ENCODE data around the gene ELF2. TPM values are rescaled to one million over a fixed set of nuclear protein-coding genes. Genes with fewer than 3 reads are reported as not detected.
"Not testable (repeated sequence)": the region's sequence is repeated elsewhere in the genome, so short reads cannot be mapped to it uniquely, and the experiment has no call there.

The ELF2 gene
- total RNA-seq, 5 donors from 2014 or later (not counting 1 experiment from before 2014, with no cell fraction given): 52.8 to 78.1 (median 54.0) TPM

DNA sequence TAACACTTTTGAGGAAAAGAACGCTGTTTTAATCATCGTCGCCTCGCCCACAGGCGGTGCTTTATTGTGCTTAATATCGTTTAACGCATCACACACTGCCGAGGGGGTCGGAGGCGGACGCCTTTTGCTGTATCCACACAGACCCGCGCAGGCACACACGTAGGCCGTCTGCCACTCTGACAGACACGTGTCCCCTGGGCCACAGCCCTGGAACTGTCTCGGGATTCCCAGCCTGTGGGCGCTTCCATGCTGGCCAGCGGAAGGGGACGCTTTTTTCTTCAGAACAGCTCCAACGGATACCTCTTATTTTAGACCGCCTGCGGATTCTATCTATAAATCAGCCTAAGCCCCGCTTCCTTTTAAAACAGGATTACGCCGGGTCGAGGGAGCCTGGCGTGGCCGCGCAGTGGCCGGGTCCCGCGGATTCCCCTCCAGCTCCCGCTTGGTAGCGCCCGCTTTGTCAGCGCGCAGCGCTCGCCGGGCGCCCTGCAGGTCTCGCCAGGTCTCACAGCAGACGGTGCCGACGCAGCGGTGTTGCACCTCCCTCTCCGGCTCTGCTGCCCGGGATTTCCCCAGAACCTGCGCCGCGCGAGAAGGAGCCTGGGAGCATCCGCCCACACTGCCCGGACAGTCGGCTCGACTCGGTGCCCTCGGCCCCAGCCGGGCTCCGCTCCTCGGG is 161.6 kb downstream of the ELF2 start, which contains the start of gene NOCT:
Gene NOCT, plus strand, starts transcription at position 513 of the 679 bp plus-strand sequence. CDS start 201 bp downstream, outside the sequence.
- POLR2A ChIA-PET: interaction anchor here (0.6 to 1.3 kb wide), 10 partner anchors 15 to 593 kb away, joined by 3 to 15 read pairs (median 4); partner anchors contain the start of gene ELF2 (in 1 of the 2)
- no peaks in the 10 kb centered on the region for H3K36me3 Mint-ChIP-seq
- CTCF ChIA-PET: interaction anchor here (0.5 to 3.5 kb wide), 7 partner anchors 15 to 286 kb away, joined by 3 to 30 read pairs (median 3); partner anchors contain the start of gene NAA15 (in 1 of the 2)
- H3K4me1 ChIP-seq (ENCODE audit: control insufficient read depth in 1 of 2, extremely low read depth in 1 of 2, insufficient read depth in 2 of 2, low read length in 2 of 2): peaks cover 10 to 16% of the 10 kb centered on the region in 2 experiments
- H3K9me3 ChIP-seq: no peaks in the 10 kb centered on the region
- peak within 1 kb of the TSS; percentile 92 to 96 for H3K27ac Mint-ChIP-seq
- no peaks in the 10 kb centered on the region for H3K36me3 ChIP-seq (ENCODE audit: control insufficient read depth in 2 of 2, extremely low read depth in 1 of 2, insufficient read depth in 1 of 2, low read length in 1 of 2)
- H3K4me1 Mint-ChIP-seq: peaks cover 19 to 26% (median 23%) of the 10 kb centered on the region in 3 donors
- H3K9me3 Mint-ChIP-seq: no peaks in the 10 kb centered on the region
- H3K4me3 ChIP-seq (ENCODE audit: control insufficient read depth in 1 of 2, extremely low read depth in 1 of 2, low read length in 1 of 2): peak within 1 kb of the TSS; percentile 68 to 71
- peak; percentile 91 to 97 (median 96) for ATAC-seq (replicated peaks in 1 of 4)
- DNase-seq: peak; percentile 72 to 96 (median 89)
- under 1% methylated on average over 62 of the region's 62 CpGs for WGBS (ENCODE audit: insufficient coverage)
- H3K27me3 ChIP-seq (replicated peaks in 1 of 2; ENCODE audit: control insufficient read depth in 2 of 2, extremely low read depth in 1 of 2, insufficient read depth in 2 of 2, low read length in 1 of 2): no peaks in the 10 kb centered on the region
- peak within 1 kb of the TSS; percentile 82 to 94 (median 86) for H3K4me3 Mint-ChIP-seq
- no peaks in the 10 kb centered on the region for H3K27me3 Mint-ChIP-seq
- H3K27ac ChIP-seq (ENCODE audit: low read length): peak within 1 kb of the TSS; percentile 89

DNA sequence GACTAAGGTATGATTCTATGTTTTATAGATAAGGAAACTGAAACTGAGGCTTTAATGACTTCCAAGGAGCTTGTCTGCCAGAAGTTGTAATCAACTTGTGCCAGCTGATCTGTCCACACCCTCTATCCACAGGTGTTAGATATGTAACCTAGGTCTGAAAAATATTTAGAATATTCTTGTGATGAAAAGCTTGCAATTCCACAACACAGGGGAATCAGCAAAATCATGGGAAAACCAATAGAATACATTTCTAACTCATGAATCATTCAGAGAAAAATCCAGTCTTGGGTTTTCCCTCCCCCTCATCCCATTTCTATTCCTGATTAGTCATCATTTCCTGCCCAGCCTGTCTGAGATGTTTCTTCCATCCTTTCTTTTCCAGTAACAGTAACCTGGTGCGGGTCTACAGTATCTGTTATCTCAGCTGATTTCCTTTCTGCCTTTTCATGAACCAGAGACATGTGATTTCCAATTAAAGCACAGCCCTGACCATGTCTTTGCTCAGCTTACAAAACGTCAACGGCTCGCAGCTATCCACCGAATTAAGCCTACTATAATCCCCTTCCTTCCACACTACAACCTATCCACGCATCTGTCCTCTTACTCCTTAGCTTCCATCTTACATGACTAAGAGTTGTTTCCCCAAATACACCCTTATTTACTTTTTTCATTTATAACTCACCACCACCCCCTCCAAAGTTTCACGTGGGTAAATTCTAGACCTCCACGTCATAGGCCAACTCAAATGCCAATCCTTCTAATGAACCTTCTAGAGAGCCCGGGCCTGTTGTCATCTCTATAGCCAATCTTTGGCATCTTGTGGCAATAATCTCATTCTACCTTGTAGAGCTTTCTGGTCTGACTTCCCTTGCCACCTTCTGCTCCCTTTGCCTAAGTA is 162.4 kb downstream of the ELF2 start:
- H3K4me3 Mint-ChIP-seq: peak overlapping the region; percentile 82 to 94 (median 86)
- ATAC-seq (replicated peaks in 1 of 4) (no peak), DNase-seq (peak in 1 of 35 experiments; percentile 21)
- Histone ChIP-seq H3K4me3 (ENCODE audit: control insufficient read depth in 1 of 2, extremely low read depth in 1 of 2, low read length in 1 of 2) (peak overlapping the region; percentile 68 to 71), H3K27ac (ENCODE audit: low read length) (peak overlapping the region; percentile 89), H3K36me3 (ENCODE audit: control insufficient read depth in 2 of 2, extremely low read depth in 1 of 2, insufficient read depth in 1 of 2, low read length in 1 of 2) (no peaks in the 10 kb centered on the region), H3K9me3 (no peaks in the 10 kb centered on the region), H3K27me3 (replicated peaks in 1 of 2; ENCODE audit: control insufficient read depth in 2 of 2, extremely low read depth in 1 of 2, insufficient read depth in 2 of 2, low read length in 1 of 2) (no peaks in the 10 kb centered on the region), H3K4me1 (ENCODE audit: control insufficient read depth in 1 of 2, extremely low read depth in 1 of 2, insufficient read depth in 2 of 2, low read length in 2 of 2) (peaks cover 10 to 16% of the 10 kb centered on the region in 2 experiments)
- peaks cover 19 to 26% (median 23%) of the 10 kb centered on the region in 3 donors for H3K4me1 Mint-ChIP-seq
- no peaks in the 10 kb centered on the region for H3K27me3 Mint-ChIP-seq
- peak overlapping the region; percentile 92 to 96 for H3K27ac Mint-ChIP-seq
- WGBS (ENCODE audit: insufficient coverage): 48% methylated on average over 9 of the region's 9 CpGs
- H3K36me3 Mint-ChIP-seq: no peaks in the 10 kb centered on the region
- CTCF ChIA-PET: interaction anchor here (0.5 to 3.5 kb wide), 7 partner anchors 16 to 287 kb away, joined by 3 to 30 read pairs (median 4); partner anchors contain the start of gene NAA15 (in 1 of the 2)
- POLR2A ChIA-PET: interaction anchor here (0.5 to 1.4 kb wide), 13 partner anchors 16 to 593 kb away, joined by 3 to 15 read pairs (median 4); partner anchors contain the start of gene ELF2 (in 1 of the 2)
- H3K9me3 Mint-ChIP-seq: no peaks in the 10 kb centered on the region

DNA sequence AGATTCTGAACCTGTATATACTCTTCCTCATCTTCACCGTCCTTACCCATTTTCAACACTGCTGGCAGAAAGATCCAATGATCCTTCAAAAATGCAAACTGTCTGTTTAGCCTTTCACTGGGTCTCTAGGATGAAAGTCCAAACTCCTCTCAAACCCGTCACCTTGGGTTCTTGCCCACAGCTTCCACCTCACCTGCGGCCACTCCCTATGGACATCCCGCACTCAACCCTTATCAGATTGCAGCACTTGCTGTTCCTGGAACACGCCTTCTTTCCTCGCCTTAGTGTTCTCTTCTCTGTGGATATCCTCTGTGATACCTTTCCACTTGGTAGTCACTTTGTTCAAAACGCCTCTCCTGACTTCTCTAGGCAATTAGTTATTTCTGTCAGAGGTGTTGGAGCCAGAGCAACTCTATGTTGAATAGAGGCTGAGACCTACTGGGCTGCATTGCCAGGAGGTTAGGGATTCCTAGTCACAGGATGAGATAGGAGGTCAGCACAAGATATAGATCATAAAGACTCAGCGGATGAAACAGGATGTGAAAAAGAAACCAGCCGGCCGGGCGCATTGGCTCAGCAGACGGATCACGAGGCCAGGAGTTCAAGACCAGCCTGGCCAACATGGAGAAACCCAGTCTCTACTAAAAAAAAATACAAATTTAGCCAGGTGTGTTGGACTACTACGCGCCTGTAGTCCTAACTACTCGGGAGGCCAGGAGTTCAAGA is 165.6 kb downstream of the ELF2 start:
- Histone ChIP-seq H3K4me3 (ENCODE audit: control insufficient read depth in 1 of 2, extremely low read depth in 1 of 2, low read length in 1 of 2) (no peak overlapping the region), H3K27ac (ENCODE audit: low read length) (no peak overlapping the region), H3K27me3 (replicated peaks in 1 of 2; ENCODE audit: control insufficient read depth in 2 of 2, extremely low read depth in 1 of 2, insufficient read depth in 2 of 2, low read length in 1 of 2) (no peaks in the 10 kb centered on the region), H3K36me3 (ENCODE audit: control insufficient read depth in 2 of 2, extremely low read depth in 1 of 2, insufficient read depth in 1 of 2, low read length in 1 of 2) (no peaks in the 10 kb centered on the region), H3K4me1 (ENCODE audit: control insufficient read depth in 1 of 2, extremely low read depth in 1 of 2, insufficient read depth in 2 of 2, low read length in 2 of 2) (peaks cover 5 to 12% of the 10 kb centered on the region in 2 experiments), H3K9me3 (no peaks in the 10 kb centered on the region)
- no peak for ATAC-seq (replicated peaks in 1 of 4)
- Mint-ChIP-seq H3K36me3 (no peaks in the 10 kb centered on the region), H3K27ac (no peak overlapping the region), H3K4me3 (no peak overlapping the region), H3K4me1 (peaks cover 11 to 15% (median 13%) of the 10 kb centered on the region in 3 donors), H3K27me3 (no peaks in the 10 kb centered on the region), H3K9me3 (peaks cover 0 to 2% (median 0%) of the 10 kb centered on the region in 3 donors)
- CTCF ChIA-PET: no interaction called here
- POLR2A ChIA-PET: no interaction called here
- DNase-seq: no peak
- 77% methylated on average over 8 of the region's 16 CpGs for WGBS (ENCODE audit: insufficient coverage)

DNA sequence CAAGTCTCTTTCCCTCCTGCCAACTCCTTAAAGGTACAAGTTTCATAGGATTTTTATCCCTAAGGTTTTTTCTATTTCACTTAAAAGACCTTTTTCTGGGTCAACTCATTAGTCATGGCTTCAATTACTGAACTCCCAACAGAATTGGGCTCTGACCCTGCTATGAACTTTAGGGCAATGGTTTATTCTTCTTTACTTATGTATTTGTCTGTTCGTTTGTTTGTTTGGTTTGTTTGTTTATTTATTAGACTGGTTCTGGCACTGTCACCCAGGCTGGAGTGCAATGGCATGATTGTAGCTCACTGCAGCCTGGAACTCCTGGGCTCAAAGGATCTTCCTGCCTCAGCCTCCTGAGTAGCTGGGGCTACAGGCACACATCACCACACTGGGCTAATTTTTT is 167.3 kb downstream of the ELF2 start:
- Mint-ChIP-seq H3K36me3 (no peaks in the 10 kb centered on the region), H3K9me3 (peaks cover 0 to 2% (median 0%) of the 10 kb centered on the region in 3 donors), H3K27me3 (no peaks in the 10 kb centered on the region), H3K4me1 (peaks cover 4 to 5% (median 4%) of the 10 kb centered on the region in 3 donors), H3K4me3 (no peak overlapping the region), H3K27ac (no peak overlapping the region)
- H3K27me3 ChIP-seq (replicated peaks in 1 of 2; ENCODE audit: control insufficient read depth in 2 of 2, extremely low read depth in 1 of 2, insufficient read depth in 2 of 2, low read length in 1 of 2): no peaks in the 10 kb centered on the region
- no peak overlapping the region for H3K27ac ChIP-seq (ENCODE audit: low read length)
- no peaks in the 10 kb centered on the region for H3K36me3 ChIP-seq (ENCODE audit: control insufficient read depth in 2 of 2, extremely low read depth in 1 of 2, insufficient read depth in 1 of 2, low read length in 1 of 2)
- ChIA-PET POLR2A (no interaction called here), CTCF (no interaction called here)
- no peak overlapping the region for H3K4me3 ChIP-seq (ENCODE audit: control insufficient read depth in 1 of 2, extremely low read depth in 1 of 2, low read length in 1 of 2)
- H3K9me3 ChIP-seq: no peaks in the 10 kb centered on the region
- WGBS (ENCODE audit: insufficient coverage): no CpG with 5 or more reads among the region's 1 CpG
- ATAC-seq (replicated peaks in 1 of 4) (no peak), DNase-seq (no peak)
- peaks cover 0 to 2% of the 10 kb centered on the region in 2 experiments for H3K4me1 ChIP-seq (ENCODE audit: control insufficient read depth in 1 of 2, extremely low read depth in 1 of 2, insufficient read depth in 2 of 2, low read length in 2 of 2)

DNA sequence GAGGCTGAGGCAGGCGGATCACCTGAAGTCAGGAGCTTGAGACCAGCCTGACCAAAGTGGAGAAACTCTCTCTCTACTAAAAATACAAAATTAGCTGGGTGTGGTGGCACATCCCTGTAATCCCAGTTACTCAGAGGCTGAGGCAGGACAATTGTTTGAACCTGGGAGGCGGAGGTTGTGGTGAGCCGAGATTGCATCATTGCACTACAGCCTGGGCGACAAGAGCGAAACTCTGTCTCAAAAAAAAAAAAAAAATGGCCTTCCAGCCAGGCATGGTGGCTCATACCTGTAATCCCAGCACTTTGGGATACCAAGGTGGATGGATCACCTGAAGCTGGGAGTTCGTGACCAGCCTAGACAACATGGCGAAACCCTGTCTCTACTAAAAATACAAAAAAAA is 168.7 kb downstream of the ELF2 start:
- H3K9me3 ChIP-seq: not testable (repeated sequence)
- CTCF ChIA-PET: interaction anchor here in 1 of 2 donors (0.7 kb wide), 1 partner anchor 1379 kb away, joined by 5 read pairs; no protein-coding TSS in a partner anchor
- POLR2A ChIA-PET: interaction anchor here in 1 of 2 donors (0.6 kb wide), 1 partner anchor 22 kb away, joined by 3 read pairs; no protein-coding TSS in a partner anchor

More for the DNA sequence above, 168.7 kb downstream of the ELF2 start:
- H3K4me1 ChIP-seq (ENCODE audit: control insufficient read depth in 1 of 2, extremely low read depth in 1 of 2, insufficient read depth in 2 of 2, low read length in 2 of 2); H3K4me1 Mint-ChIP-seq; ATAC-seq (replicated peaks in 1 of 4); H3K36me3 ChIP-seq (ENCODE audit: control insufficient read depth in 2 of 2, extremely low read depth in 1 of 2, insufficient read depth in 1 of 2, low read length in 1 of 2); H3K27ac Mint-ChIP-seq; H3K27me3 Mint-ChIP-seq; H3K9me3 Mint-ChIP-seq; H3K27me3 ChIP-seq (replicated peaks in 1 of 2; ENCODE audit: control insufficient read depth in 2 of 2, extremely low read depth in 1 of 2, insufficient read depth in 2 of 2, low read length in 1 of 2); H3K4me3 ChIP-seq (ENCODE audit: control insufficient read depth in 1 of 2, extremely low read depth in 1 of 2, low read length in 1 of 2); H3K4me3 Mint-ChIP-seq; H3K27ac ChIP-seq (ENCODE audit: low read length); H3K36me3 Mint-ChIP-seq; DNase-seq: not testable (repeated sequence)
- WGBS (ENCODE audit: insufficient coverage): 100% methylated on average over 2 of the region's 7 CpGs
